NCI-H82 treated with DMSO at 0.1 percent for 48 hours (cell line): ENCODE data around the gene XRCC4.
A peak's percentile ranks its signal among the peaks of the same experiment; 100 is the strongest.
"Not testable (repeated sequence)": the region's sequence is repeated elsewhere in the genome, so short reads cannot be mapped to it uniquely, and the experiment has no call there.

Experiments used
- DNase-seq: peaks from one replicate; lab custom pipeline; 2025; ENCODE audit not compliant: unreplicated experiment; lab: John Stamatoyannopoulos, UW

XRCC4 gene

DNA sequence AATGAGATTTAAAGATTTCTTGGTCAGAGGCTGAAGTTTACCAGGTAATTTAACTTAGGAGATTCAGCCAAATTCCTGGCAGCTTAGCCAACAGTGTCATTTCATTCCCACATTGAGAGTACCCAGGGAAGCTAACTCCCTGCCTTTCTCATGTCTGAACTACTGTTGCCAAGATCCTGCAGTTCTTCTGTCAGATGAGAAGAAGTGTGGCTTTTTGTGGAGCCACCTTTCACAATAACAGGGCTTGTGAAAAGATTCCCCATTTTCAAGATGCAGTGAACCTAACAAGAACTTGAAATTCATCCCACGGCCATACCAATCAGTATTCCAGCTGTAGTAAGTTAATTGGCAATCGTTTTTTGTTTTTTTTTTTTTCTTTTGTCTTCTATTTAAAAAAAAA, 176.4 kb downstream of the XRCC4 start:
- no peak for DNase-seq

DNA sequence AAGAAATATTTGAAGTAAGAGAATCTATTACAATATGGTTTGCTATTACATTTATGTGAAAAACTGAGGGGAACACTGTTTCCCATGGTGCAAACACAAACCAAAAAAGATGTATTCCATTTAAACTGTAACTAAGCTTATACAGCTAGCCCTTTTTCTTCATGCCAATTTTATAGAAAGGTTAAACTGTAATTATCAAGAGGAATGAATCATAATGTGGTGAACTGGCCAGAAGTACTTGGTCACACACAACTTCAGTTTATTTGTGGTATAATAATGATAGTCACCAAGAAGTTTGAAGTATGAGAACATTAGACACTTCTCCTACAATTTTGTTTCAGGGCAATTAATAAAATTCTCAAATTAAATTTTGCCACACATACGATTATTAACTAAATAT, 177.9 kb downstream of the XRCC4 start:
- DNase-seq: no peak

DNA sequence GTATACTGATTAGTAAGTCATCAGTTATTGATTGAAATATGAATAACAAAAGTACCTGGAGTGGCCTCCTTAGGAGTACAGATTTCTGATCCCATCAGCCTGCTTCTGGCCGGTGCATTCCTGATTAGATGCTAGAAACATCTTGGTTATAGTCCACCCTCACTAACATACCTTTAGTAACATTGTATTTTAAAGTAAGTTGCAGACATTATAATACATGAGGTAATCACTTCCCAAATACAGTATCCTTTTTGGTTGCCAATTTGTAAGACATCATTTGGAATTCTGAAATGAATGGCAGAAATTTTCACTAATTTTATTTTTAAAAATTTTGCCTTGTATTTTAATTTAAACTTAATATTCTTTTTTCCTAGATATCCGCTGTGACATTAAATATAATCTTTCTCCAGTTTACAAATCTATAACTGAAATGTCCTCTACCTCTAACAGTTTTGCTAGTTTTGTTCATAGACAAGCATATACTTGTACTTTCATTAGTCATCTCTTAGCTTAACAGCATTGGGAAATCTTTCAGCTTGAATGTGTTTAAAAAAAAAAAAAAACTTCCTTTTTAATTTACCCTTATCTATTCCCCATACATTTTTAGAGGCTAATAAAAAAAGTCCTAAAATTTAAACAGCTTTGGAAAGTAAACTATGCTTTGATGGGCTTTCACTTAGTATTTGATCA, 178.9 kb downstream of the XRCC4 start:
- no peak for DNase-seq

- not testable (repeated sequence) for DNase-seq
Measured at GRCh38 chr5:83257684-83258083, 180.3 kb downstream of the XRCC4 start.

GRCh38 chr5:83265318-83265717, 188.0 kb downstream of the XRCC4 start:
- DNase-seq: no peak

- DNase-seq: peak; percentile 70
Measured at GRCh38 chr5:83270311-83270710, 193.0 kb downstream of the XRCC4 start.

- no peak for DNase-seq
Measured at GRCh38 chr5:83277154-83277553, 199.8 kb downstream of the XRCC4 start.

DNA sequence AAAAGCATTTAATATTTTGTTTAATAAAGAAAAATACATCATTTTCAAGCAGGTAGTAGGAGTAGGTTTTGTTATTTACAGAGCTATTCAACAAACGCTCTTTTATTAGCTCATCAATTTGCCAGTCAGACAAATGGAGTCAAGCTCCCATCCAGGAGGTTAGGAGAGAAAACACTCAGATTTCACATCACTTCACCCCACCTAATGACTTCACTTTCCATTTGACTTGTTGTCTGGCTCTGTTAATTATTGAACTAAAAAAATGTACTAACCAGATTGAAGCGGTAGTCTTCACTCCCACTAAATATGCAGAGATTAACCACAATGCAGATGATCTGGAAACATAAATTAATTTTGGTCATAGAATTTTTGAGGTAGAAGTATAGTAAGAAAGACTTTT, 200.6 kb downstream of the XRCC4 start:
- DNase-seq: no peak

- no peak for DNase-seq
Measured at GRCh38 chr5:83281176-83281575, 203.8 kb downstream of the XRCC4 start.

GRCh38 chr5:83281658-83282057, 204.3 kb downstream of the XRCC4 start:
- DNase-seq: no peak

GRCh38 chr5:83283761-83284160, 206.4 kb downstream of the XRCC4 start:
- no peak for DNase-seq

DNA sequence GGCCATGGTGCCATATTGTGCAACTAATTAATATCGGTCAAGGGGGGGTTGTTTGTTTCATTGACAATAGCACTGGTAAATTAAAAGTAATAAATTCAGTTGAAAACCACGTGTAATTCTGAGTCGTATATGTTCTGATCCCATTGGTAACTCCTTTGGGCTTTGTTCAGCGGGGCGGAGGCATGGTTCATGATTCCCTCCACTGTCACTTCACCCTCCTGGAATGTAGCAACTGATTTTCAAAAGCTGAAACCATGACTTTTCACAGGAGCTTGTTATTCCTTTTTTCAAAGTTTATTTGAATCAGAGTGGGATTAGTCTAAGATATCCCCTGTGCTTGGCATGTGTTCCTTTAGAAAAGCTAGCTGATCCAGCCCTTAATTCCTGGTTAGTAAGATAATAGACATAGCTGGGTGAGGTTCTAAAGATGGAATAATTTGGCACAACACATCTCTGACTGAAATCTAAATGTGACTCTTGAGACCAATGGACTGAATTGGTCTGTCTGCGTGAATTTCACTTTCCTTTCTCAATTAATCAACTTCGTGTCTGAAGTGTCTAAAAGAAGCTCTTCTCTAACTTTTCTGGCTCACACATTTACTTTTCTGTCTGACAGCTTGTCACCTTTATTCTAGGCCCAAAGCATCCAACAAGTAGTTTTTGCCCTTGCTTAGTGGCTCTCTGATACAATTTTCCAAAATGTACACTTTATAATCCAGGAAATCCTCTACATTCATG, 208.5 kb downstream of the XRCC4 start:
- no peak for DNase-seq

GRCh38 chr5:83294246-83294645, 216.9 kb downstream of the XRCC4 start:
- no peak for DNase-seq

DNA sequence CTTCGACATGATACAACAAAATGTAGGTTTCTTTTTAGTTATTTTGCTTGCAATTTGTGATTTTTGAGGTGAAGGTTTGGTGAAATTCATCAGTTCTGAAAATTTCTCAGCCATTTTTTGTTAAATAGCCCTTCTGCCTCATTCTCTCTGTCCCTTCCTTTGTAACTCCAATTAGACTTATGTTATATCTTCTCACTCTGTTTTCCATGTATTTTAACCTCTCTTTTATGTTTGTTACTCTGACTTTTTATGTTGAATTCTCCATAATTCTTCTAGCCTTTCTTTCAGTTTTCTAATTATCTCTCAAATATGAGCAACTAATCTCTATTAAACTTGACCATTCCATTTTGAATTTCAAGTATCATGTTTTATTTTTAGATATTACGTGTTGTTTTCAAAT, 222.0 kb downstream of the XRCC4 start:
- DNase-seq: no peak

- DNase-seq: no peak
Measured at GRCh38 chr5:83306572-83307241, 229.4 kb downstream of the XRCC4 start.

- DNase-seq: no peak
Measured at GRCh38 chr5:83312663-83313062, 235.3 kb downstream of the XRCC4 start.

DNA sequence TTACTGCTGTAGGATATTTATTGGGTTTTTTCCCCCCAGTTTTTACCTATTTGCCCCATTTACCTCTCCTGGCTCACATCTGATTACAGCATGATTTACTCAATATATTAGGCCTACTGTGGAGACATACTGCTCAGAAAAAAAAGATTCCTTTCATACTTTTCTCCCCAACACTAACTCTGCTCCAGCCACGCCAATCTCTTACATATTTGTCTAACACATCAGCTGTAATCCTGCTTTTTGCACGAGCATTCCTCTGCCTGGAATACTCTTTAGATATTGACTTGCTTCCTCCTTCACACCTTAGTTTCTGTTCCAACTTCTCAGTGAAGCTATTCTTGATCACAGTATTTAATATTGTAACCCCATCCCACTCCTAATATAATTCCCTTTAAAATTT, 236.1 kb downstream of the XRCC4 start:
- no peak for DNase-seq

- DNase-seq: no peak
Measured at GRCh38 chr5:83321483-83322055, 244.2 kb downstream of the XRCC4 start.

DNA sequence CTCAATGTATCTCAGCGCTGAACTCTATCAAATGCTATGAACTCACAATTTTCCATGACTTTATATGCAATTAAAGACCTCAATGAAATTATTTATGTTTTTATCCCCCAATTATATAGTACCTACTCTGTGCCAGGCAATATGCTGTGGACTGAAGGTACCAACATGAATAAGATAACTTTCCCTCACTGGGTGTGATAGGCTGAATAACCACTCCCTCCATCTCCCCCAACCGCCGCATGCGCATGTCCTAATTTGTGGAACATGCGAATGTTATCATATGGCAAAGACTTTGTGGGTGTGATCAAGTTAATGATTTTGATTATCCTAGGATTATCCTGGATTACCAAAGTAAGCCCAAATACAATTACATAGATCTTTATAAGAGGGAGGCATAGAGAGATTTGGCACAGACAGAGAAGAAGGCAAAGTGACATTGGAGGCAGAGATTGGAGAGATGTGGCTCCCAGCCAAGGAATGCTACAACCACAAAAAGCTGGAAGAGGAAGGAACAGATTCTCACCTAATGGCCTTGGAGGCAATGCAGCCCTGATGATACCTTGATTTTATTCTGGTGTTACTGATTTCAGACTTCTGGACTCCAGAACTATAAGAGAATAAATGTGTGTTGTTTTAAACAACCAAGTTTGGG, 245.1 kb downstream of the XRCC4 start:
- peak; percentile 79 for DNase-seq

GRCh38 chr5:83323557-83324180, 246.3 kb downstream of the XRCC4 start:
- no peak for DNase-seq

GRCh38 chr5:83331842-83332241, 254.5 kb downstream of the XRCC4 start:
- DNase-seq: no peak
